OCI-LY7 (cell line): ENCODE results near the gene INO80D.

Source experiments
- EZH2phosphoT487 ChIP-seq: fragments of 200-600 bp; sonication (generic); IDR thresholded peaks from 2 replicates; pipeline ENCODE4 v1.6.1; 2018; ENCODE audit warnings: low read depth, borderline replicate concordance, mild to moderate bottlenecking, mixed run types, antibody characterized with exemption, low read length, moderate library complexity, mixed read lengths
- TF ChIP-seq, protein P1 (sequence below): fragments of 200-600 bp; sonication (generic); conservative IDR thresholded peaks from 2 replicates; pipeline ENCODE4 v1.5.1; 2014; ENCODE audit warnings: mild to moderate bottlenecking, antibody characterized with exemption, low read length, moderate library complexity, mixed read lengths

DNA sequence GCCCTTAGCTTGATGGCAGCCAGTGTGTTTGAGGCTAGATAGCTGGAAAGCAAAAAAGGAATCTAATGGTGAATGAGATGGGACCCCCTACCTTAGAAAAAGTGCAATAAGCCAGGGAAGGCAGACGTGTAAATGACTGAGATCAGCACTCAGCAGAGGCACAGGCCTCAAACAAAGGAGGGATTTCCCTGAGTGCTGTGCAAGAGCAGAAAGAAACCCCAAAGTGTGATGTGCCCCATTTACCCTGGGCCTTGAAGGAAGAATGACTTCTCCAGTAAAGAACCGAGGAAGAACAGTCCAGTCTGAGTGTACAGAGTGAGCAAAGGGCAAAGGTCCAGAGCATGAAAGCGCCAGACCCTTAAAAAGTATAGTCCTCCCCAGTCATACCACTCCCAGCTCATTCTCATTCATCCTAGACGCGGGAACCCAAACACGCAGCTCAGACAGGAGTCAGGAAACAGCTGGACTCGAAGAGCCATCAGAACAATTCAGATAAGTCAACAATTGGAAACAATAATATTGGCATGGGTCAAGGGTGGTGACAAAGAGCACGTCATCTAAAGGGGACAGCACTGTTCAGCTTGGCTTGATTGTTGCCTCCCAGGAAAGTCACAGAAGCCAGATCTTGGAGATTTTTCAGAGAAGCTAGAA lies 121.7 kb downstream of the INO80D start:
- TF ChIP-seq, protein P1, sequence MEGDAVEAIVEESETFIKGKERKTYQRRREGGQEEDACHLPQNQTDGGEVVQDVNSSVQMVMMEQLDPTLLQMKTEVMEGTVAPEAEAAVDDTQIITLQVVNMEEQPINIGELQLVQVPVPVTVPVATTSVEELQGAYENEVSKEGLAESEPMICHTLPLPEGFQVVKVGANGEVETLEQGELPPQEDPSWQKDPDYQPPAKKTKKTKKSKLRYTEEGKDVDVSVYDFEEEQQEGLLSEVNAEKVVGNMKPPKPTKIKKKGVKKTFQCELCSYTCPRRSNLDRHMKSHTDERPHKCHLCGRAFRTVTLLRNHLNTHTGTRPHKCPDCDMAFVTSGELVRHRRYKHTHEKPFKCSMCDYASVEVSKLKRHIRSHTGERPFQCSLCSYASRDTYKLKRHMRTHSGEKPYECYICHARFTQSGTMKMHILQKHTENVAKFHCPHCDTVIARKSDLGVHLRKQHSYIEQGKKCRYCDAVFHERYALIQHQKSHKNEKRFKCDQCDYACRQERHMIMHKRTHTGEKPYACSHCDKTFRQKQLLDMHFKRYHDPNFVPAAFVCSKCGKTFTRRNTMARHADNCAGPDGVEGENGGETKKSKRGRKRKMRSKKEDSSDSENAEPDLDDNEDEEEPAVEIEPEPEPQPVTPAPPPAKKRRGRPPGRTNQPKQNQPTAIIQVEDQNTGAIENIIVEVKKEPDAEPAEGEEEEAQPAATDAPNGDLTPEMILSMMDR: no peak
- no peak for TF ChIP-seq EZH2phosphoT487
